GM21390 (cell line): ENCODE measurements around the gene KRT79.
"Not testable (repeated sequence)": the region's sequence is repeated elsewhere in the genome, so short reads cannot be mapped to it uniquely, and the experiment has no call there.

ENCODE experiments used
- ATAC-seq: cut with Tn5 transposase; IDR thresholded peaks from one replicate; pipeline ENCODE4 v1.9.1; 2021; ENCODE audit not compliant: unreplicated experiment

Gene KRT79

DNA sequence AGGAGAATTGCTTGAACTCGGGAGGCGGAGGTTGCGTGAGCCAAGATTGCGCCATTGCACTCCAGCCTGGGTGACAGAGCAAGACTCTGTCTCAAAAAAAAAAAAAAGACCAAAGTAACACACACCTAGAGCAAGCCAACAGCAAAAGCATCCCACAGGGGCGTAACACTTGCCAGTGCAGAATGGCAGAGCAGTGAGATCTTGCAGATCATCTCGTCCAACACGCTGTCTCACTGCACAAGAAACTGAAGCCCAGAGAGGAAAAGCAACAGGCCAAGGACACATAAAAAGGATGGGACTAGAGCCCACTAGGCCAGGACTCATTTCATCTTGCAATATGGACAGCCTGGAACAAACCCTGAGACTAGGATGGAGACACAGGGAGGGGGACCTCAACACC is 27.4 kb upstream of the KRT79 start:
- ATAC-seq: no peak

DNA sequence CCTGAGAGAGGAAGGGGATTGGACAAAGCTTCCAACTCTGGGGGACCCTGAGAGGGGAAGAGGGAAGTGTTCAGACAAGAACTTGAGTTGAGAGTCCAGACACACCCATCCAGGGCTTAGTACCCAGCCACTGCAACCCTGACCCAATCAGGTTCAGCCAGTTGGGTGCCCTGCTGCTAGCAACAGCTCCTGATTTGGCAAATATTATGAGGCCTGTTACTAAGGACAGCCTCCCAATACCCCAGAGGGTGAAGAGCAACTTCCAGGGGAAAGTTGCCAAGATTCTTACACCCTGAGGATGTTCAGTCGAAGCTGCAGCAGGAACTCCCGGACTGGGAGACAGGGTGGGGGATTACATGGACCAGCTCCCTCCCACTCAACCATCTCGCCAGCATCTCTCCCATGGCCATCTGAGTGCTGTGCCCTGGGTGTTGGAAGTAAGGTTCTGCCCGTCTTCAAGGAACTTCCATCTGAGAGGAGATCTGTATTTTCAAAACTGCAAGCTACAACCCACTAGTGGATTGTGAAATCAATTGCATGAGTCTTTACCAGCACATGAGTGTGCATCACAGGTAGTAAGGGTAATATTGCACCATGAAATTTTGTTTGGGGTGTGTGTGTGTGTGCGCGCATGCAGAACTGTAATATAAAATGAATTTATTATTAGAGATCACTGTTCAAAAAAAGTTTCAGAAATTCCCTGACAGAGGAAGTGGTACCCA is 26.2 kb upstream of the KRT79 start:
- no peak for ATAC-seq

DNA sequence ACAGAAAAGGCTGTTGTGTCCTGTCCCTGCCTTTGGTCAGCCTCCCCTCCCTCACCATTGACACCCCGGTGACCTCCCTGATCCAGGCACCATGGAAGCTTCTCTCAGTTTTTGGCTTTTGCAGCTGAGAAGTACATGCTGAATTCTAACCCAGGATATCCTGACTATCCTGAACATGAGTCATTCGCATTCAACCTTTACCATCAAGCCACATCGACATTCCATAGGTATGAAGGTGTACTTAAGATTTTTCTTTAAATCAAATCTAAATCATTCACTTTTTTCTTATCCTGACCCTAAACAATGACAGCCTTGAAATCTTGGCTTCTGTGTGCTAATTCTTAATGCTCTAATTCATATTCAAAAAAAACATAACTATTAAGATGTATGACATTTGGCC is 23.4 kb upstream of the KRT79 start:
- ATAC-seq: no peak

DNA sequence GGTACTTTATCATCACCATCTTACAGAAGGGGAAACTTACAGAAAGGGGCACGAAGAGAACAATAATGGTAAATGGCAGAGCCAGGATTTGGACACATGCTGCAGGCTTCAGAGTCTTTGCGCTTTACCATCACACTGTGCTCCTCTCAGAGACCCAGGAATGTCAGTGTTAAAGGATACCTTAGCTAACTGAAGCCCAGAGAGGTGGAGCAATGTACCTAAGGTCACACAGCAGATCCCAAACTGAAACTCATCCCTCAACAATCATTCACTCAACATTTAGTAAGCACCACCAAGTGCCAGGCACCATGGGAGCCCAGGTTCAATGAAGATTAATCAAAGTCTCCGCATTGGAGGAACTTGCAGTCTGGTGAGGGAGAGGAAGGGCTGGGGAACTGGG is 22.7 kb upstream of the KRT79 start:
- no peak for ATAC-seq

DNA sequence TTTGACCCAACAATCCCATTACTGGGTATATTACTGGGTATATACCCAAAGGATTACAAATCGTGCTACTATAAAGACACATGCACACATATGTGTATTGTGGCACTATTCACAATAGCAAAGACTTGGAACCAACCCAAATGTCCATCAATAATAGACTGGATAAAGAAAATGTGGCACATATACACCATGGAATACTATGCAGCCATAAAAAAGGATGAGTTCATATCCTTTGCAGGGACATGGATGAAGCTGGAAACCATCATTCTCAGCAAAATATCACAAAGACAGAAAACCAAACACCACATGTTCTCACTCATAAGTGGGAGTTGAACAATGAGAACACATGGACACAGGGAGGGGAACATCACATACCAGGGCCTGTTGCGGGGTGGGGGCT is 22.0 kb upstream of the KRT79 start:
- ATAC-seq: not testable (repeated sequence)

DNA sequence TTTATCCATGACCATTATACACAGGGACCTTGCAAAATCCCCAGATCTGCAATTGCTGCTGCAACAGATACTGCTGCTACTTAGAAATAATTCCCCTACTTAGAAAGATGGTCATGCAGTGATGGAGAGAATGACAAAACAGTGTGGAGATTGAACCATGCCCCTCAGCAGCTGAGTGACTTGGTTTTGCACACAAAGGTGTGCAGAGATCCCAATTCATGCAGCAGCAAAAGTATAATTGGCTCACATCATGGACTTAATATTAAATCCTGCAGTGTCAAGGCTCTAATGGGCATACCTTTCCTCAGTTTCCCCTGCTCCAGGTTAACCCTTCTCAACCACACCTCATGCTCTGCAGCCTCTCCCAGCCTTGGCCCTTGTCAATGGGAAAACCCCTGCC is 17.7 kb upstream of the KRT79 start:
- no peak for ATAC-seq

DNA sequence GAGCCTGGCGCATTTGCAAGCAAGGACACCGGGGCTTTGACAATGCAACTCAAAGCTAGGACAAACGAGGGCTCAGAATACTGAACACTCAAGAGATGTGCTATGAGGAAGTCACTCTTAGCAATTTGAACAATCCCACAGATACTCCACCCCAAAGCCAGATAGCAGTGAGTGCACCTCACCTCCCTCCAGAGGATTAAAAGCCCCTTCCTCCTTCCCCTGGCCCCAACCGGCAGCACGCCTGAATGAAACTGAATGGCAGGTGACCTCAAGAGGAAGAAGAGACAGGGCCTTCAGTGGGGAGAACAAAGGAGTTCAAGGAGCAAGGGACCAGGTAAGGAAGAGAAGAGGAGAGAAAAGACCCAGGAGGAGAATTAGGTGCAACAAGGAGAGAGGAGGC is 16.6 kb upstream of the KRT79 start:
- ATAC-seq: no peak

DNA sequence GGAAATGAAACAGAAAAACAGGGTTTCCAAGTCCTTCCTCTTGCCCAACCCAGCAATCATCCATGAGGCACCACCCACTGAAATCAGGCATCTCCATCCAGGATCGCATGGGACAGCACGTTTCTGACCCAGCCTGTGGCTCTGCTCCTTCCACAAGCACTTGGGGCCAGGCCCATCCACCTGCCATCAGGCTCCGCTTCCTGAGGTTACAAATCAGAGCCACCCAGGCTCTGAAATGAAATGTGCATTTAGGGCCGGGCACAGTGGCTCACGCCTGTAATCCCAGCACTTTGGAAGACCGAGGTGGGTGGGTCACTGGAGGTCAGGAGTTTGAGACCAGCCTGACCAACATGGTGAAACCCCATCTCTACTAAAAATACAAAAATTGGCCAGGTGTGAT is 15.4 kb upstream of the KRT79 start:
- no peak for ATAC-seq

DNA sequence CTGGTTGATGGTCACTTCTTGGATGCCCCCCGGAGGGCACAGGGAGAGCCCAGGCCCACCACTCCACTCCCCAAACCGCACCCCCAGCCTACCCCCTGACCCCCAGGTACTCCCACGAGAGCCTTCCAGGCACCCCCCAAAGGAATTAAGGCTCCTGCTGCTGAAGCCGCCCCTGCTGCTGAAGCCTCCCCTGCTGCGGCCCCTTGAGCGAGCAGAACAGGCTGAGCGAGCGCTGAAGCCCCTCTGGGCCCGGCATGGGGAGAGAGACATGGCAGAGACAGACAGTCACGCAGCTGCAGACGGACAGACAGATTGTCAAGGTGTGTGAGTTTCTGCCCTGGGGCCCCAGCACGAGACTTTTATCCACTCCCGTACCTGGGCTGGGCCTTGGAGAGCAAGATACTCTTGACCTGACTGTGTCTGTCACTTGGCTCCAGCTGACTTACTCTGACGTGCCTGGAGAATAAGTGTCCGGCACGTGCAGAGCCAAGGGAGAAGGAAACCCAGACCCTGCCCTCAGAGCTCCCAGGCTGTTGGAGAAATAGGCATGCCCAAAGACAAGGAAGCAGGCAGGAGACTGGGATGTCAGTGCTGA is 14.6 kb upstream of the KRT79 start, which contains the start of gene KRT78:
KRT78 (minus strand) TSS at position 334 of the 595 bp plus-strand sequence; CDS start at position 270, 64 bp downstream.
- no peak for ATAC-seq

DNA sequence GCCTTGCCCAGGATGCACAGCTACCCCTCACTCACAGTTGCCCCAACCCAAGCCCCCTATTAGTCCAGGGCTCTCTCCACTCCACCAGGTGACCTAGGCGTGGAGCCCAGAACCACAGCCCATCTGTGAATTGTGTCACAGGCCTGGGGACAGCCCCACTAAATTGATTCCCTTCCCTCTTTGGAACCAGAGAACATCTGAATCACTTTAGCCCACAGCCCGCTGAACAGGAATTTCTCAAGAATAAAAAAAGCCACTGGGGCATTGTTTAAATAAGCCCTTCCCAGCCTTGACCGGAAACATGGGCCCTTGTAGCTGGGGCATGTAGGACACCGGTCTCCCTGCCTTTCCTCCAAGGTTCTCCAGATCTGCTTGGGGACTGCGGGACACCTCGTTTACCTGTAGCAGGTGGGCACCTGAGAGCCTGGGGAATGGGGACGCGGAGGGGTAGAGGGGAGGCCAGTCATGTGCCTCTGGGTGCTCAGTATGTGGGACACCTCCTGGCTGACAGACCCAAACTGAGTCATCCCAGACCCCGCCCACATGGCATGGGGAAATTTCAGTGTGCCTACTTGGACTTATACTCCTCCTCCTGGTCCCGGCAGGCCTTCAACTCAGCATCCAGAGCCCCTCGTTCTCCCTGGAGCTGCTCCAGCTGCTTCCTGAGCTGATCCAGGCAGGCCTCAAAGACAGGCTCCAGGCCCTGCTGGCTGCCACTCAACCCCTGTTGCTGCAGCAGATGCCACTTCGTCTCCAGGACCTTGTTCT is 13.4 kb upstream of the KRT79 start:
- no peak for ATAC-seq

DNA sequence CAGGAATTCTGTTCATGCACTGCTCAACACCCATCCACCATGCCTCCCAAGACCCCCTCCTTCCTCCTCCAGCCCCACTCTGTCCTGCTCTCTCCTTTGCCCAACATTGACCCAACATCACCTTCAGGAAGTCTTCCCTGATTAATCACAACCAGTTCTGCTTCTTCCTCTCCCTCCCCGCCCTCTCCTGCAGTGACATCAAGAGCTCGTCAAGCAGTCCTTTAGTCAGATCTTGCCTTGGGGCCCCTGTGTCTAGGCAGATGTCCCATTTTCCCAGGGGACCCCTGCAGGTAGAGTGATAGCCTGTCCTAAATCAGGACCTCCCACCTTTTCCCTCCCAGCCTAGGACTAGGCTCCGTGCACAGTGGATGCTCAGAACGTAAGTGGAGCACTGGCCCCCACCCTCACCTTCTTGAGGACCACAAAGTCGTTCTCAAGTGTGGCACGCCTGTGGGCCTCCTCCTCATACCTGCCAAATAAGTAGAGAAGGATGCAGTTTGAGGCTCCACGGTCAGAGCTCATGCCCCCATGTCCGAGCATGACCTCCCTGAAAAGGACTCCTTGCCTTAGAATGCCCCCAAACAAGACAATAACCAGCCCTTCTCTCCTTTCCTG is 12.4 kb upstream of the KRT79 start:
- ATAC-seq: no peak

DNA sequence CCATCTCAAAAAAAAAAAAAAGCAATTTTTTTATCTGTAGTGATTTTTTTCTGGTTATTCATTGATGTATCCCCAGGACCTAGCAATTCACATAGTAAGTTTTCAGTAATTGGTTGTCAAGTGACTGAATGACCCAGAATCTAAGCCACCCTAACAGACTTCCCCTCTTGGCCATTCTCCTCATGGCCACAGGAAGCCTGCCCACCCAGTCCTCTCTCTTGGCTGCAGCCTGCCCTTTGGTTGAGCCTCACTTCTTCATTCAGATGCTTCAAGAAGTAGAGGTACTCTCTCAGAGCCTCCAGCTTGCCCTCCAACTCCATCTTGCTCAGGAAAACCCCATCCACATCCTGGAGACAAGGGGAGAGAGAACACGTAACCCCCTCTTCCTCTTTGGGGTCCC is 11.8 kb upstream of the KRT79 start:
- no peak for ATAC-seq

DNA sequence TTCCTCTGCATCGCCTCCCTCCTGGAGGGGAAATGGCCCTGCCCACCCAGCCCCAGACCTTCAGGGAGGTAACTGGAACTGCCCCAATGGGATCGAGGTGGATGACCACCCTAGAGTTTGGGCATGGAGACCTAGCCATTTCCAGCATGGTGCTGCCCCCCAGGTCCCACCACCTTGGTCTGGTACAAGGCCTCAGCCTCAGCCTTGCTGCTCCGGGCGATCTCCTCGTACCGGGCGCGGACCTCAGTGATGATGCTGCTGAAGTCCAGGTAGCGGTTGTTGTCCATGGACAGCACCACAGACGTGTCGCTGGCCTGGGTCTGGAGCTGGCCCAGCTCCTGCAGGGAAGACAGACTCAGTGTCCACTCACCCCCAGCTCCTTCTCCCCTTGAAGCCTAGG is 10.3 kb upstream of the KRT79 start:
- no peak for ATAC-seq

DNA sequence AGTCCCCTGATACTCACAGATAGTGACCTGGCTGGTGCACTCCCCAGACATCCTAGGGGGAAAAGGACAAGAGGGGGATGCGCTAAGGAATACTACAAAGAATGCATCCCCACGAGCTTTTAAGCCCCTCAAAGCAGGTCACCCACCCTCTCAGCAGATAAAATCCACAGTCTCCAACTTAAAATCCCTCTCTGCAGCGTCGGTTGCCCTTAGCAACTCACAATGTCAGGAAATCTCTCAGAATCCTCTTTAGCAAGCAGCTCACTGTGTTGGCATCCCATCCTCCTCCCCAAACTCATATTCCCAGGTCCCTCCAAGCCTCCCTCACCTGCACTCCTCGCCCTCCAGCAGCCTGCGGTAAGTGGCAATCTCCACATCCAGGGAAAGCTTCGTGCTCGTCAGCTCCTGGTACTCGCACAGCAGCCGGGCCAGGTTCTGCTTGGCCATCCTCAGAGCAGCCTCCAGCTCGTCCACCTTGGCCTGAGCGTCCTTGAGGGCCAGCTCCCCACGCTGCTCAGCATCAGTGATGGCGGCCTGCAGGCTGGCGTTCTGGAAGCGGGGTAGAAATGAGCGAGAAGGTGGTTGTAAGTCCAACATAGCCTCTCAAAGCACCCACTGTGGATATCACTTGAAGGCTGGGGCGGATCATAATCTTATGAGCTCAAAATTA is 5.5 kb upstream of the KRT79 start:
- ATAC-seq: no peak

DNA sequence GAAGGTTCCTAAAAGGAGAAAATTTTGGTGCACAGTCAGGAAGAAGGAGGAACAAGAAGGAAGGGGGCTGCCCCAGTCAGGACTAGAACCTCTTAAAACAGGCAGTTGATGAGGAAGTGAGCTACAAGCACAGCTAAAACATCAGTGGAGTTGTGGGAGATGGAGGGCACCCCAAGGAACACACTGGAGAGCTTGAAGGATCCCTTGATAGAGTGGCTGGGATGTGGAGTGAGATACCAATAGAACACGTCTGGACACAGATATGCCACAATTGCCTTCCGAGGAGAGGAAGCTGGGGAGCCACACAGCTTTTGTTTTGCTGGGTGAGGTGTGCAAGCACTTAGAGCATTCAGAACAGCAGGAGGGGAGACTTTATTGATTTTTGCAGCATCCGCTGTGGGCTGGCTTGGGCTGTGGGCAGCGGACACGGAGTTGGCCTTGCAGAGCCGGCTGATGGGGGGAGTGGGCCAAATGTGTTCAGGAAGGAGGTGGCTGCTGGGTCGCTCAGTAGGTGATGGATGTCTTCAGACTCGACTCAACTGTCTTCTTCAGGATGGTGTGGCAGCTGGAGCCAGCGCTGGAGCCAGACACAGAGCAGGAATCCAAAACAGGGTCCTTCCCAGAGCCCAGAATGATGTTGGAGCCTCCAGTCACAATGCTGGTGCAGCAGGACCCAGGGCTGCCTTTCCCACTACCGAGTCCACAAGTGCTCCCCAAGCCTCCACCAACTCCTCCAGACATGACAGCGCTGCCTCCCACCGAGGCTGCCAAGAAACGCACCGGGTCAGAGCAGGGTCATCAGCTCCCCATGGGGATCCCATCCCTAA is 4.7 kb upstream of the KRT79 start:
- no peak for ATAC-seq

DNA sequence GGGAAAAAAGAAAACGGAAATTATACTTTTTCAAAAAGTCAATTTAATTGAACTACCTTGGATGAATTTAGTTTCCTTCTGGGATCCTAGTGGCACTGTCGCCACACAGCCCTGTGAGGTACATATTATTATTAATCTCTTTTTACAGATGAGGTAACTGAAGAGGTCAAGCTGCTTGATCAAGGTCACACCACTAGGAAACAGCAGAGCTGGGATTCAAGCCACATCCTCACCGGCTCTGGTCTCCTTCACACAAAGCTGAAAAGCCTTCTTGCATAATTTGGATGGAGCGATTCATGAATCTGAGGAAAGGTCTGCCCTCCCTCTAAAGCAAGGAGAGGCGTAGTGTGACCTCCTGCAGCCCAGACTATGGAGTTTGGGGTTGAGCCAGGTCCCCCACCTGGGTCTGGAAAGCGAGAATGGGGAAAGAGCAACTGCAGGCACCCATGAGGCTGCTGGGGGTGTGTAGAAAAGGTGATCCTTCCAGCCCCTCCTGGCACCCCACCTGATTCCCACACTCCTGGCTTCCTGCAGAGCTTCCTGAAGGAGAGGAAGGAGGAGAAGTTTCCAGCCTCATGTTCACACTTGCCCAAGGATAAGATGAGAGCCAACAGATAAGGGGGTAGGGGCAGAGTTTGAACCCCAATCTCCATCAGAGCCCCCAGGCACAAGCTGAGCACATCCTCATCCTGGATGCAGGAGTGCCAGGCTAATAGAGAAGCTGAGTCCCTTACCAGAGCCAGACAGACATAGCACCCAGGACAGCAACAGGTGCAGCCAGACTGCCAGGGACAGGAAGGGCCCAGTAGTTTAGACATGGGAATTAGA is 3.9 kb upstream of the KRT79 start:
- no peak for ATAC-seq

DNA sequence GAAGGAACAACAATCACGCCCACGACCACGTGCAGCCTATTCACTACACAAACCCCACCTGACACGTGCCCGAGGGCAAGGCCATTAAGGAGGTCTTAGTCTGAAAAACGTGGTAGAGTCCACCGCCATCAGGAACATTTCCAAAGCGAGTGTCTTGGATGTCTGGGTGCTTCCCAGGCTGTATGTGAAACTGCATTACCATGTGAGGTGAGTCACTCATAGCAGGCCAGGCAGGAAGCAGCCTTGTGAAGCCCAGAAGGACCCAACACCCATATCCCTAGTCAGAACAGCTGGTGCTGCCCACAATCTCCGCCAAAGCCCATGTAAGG is 3.3 kb upstream of the KRT79 start:
- ATAC-seq: no peak

DNA sequence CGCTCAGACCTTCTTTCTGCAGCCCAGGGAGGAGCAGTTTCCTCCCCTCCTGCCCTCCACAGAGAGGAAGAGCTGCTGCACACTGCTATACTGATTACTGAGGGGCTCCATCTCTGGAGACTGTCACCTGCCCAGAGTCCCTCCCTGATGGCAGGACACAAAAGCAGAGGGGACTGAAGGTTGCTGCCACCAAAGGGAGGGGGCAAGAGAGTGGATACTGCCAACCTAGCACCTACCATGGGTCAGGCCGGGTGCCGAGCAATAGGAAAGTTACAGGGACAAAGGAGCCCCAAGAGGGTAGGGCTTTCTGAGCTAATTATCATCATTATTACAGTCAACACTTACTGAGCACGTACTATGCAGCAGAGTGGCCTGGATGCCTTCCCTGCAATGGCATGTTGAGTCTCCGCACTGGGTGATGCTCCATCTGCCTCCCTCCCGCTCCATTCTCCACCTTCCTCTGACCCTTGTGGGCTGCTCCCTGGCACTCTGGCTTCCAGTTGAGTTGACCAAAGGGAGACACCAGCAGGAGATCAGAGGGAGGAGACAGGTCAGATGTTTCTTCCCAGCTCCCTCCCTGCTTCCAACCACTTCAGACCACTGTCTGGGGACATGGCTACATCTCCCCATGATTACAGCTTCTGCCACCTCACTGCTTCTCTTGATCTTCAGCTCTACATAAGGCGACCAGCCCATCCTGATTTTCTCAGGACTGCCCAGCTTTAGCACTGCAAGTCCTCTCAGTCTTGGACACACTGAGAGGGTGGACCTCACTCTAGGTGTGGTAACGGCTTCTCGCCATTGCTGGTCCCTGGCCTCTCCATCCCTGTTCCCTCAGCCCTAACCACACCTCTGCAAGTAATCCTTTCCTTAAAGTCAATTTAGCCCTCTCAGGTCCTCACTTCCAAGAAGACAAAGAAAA is 2.6 kb upstream of the KRT79 start:
- ATAC-seq: no peak

DNA sequence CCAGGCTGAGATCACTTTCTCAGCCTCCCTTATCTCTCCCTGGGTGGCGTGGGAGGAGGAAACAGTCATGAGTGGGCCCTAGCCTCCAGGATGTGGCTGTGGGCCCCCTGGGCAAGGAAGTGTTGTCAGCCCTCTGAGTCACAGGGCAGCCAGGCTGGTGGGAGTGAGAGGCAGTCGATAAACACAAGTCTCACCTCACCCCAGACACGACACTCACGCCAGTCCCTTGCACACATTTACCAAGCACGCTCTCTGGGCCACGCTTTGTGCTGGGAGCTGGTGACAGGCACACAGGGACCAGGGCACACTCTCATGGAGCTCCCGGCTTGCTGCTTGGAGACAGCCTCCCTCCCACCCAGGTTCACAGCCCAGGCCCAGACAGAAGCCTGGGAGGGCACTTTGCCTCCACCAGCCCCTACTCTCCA is 1.9 kb upstream of the KRT79 start:
- no peak for ATAC-seq
